ENCODE data around the gene NKX6-2.
"Not testable (repeated sequence)": the region's sequence is repeated elsewhere in the genome, so short reads cannot be mapped to it uniquely, and the experiment has no call there.

The NKX6-2 gene

DNA sequence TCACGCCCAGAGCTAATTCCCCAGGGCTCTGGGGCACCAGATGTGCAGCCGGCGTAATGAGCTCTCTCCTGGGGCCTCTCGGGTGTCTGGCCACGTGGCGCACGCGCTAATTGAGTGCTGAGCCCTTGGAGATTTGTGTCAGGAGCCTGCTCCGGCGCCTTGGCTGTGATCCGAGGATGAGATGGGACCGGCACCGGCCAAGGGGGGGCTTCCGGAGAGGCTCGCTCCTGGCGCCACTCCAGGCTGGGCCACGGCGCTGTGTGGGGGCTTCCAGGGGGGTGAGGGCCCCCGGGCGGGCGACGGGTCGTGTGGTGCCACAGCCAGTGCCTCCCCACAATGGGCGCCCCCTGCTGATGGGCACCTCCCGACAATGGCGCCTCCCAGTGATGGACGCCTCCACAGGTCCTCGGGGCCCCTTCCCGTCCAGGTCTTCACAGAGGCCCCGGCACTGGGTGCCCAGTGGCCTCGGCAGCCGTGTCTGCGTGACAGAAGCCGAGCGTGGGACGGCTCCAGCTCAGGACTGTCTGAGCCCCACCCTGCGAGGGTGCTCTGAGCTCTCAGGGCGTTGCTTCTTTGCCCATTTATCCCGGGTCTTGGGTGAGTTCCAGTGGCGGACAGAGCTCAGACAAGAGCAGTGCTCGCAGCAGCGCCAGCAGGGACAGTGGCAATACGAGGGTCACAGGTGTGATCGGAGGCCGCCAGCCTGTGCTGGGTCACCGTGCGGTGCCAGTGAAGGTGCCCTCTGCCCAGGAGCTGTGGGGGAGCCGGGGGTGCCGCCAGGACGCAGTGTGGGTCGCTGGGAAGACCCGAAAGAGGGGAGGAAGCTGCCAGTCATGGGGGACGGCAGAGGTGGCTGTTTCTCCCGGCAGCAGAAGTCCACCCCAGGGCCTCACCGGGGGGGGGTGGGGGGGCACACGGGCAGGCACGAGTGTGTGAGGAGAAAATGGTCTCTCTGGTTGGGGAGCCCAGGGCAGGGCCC lies 8.2 kb upstream of the NKX6-2 start:
- Histone ChIP-seq H3K36me3 (ENCODE audit: control insufficient read depth, insufficient read depth, low read length) (no peaks in the 10 kb centered on the region), H3K4me1 (ENCODE audit: control insufficient read depth, insufficient read depth, low read length) (no peaks in the 10 kb centered on the region), H3K9me3 (ENCODE audit: control insufficient read depth, insufficient read depth, low read depth, low read length) (no peaks in the 10 kb centered on the region), H3K9ac (ENCODE audit: low read length) (no peak overlapping the region), H3K27me3 (ENCODE audit: control insufficient read depth, insufficient read depth, low read length) (peaks cover 46% of the 10 kb centered on the region), H3K4me3 (ENCODE audit: low read depth, low read length) (no peak overlapping the region), H3K27ac (ENCODE audit: low read depth, low read length) (no peak overlapping the region)

DNA sequence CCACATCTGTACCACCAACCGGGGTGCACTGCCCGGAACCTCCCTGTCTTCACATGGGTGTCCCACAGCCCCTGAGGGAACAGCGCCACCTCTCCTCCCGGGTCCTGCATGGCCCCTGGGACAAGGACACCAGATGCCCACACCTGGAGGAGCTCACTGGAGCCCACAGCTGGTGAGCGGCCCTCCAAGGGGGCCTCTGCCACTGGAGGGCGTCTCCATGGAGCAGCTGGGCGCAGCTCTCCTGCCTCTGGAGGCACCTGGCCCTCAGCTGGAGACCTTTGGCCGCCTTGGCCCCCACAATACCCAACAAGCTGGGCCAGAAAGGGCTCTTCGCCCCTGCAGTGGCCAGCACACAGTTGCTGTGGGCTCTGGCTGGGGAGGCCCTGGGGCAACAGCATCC lies 7.3 kb upstream of the NKX6-2 start:
- Histone ChIP-seq H3K36me3 (ENCODE audit: control insufficient read depth, insufficient read depth, low read length) (no peaks in the 10 kb centered on the region), H3K4me1 (ENCODE audit: control insufficient read depth, insufficient read depth, low read length) (no peaks in the 10 kb centered on the region), H3K4me3 (ENCODE audit: low read depth, low read length) (no peak overlapping the region), H3K27me3 (ENCODE audit: control insufficient read depth, insufficient read depth, low read length) (peaks cover 55% of the 10 kb centered on the region), H3K9ac (ENCODE audit: low read length) (no peak overlapping the region), H3K9me3 (ENCODE audit: control insufficient read depth, insufficient read depth, low read depth, low read length) (no peaks in the 10 kb centered on the region), H3K27ac (ENCODE audit: low read depth, low read length) (no peak overlapping the region)

DNA sequence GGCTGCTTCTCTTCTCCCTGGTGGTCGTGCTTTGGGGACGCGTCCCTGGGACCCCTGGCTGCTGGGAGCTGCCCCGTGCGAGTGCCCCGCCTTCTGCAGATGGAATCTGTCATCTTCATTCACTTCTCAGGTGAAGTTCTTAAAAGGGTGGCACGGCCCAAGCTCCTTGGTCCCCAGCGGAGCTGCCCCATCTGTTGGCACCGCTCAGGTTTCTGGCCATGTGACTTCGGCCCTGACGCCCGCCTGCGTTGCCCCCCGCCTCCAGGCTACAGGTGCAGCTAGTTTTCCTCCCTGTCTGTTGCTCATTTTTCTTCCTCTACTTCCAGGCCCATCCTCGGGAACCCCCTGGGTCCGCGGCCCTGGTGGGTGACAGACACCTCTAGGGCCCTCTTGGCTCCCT lies 6.8 kb upstream of the NKX6-2 start:
- Histone ChIP-seq H3K9me3 (ENCODE audit: control insufficient read depth, insufficient read depth, low read depth, low read length) (no peaks in the 10 kb centered on the region), H3K27me3 (ENCODE audit: control insufficient read depth, insufficient read depth, low read length) (peaks cover 60% of the 10 kb centered on the region), H3K9ac (ENCODE audit: low read length) (no peak overlapping the region), H3K27ac (ENCODE audit: low read depth, low read length) (no peak overlapping the region), H3K4me1 (ENCODE audit: control insufficient read depth, insufficient read depth, low read length) (no peaks in the 10 kb centered on the region), H3K36me3 (ENCODE audit: control insufficient read depth, insufficient read depth, low read length) (no peaks in the 10 kb centered on the region), H3K4me3 (ENCODE audit: low read depth, low read length) (no peak overlapping the region)

DNA sequence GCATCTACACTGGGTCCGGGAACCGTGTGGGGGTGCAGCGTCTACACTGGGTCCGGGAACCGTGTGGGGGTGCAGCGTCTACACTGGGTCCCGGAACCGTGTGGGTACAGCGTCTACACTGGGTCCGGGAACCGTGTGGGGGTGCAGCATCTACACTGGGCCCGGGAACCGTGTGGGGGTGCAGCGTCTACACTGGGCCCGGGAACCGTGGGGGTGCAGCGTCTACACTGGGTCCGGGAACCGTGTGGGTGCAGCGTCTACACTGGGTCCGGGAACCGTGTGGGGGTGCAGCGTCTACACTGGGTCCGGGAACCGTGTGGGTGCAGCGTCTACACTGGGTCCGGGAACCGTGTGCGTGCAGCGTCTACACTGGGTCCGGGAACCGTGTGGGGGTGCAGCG lies 6.2 kb upstream of the NKX6-2 start:
- H3K9me3 ChIP-seq (ENCODE audit: control insufficient read depth, insufficient read depth, low read depth, low read length); H3K36me3 ChIP-seq (ENCODE audit: control insufficient read depth, insufficient read depth, low read length); H3K4me3 ChIP-seq (ENCODE audit: low read depth, low read length); H3K27ac ChIP-seq (ENCODE audit: low read depth, low read length); H3K9ac ChIP-seq (ENCODE audit: low read length); H3K4me1 ChIP-seq (ENCODE audit: control insufficient read depth, insufficient read depth, low read length): not testable (repeated sequence)
- peaks cover 66% of the 10 kb centered on the region for H3K27me3 ChIP-seq (ENCODE audit: control insufficient read depth, insufficient read depth, low read length)

DNA sequence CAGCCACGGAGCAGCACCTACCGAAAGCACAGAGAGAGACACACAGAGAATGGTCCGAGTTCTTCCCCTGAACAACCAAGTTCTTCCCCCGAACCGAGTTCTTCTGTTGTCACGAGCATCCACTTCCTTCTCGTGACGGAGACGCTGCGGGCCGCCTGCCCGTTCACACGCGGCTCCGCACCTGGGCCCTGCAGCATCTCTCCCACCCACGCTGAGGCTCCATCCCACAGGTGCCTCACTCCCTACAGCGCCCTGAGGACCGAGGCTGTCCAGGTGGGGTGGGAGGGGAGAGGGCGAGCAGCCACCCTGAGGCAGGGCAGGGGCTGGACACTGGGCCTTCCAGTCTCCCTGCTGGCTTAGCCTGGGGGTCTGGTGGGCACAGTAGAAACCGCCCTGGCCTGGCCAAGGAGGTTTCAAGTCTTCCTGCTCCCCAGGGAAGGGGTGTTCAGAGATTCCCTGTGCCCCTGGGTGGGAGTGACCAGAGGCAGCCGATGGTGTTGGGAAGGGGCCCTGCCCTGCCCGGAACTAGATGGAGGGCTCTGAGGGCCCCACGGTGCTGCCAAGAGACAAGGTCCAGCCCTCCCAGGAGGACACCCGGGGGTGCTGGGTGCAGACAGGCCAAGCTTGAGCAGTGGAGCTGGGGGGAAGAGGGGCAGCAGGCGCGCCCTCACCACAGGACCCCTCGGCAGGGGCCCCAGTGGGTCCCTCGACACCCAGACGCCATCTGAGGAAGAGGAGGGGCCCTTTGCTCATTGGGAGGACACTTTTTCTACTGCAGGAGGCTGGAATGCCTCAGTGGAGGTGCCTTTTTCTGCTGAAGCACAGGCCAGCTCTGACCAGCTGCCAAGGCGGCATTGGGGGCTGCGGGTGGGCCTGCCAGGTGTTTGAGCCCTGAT lies 5.2 kb upstream of the NKX6-2 start:
- H3K4me3 ChIP-seq (ENCODE audit: low read depth, low read length) = no peak overlapping the region
- no peak overlapping the region for H3K27ac ChIP-seq (ENCODE audit: low read depth, low read length)
- H3K4me1 ChIP-seq (ENCODE audit: control insufficient read depth, insufficient read depth, low read length) = no peaks in the 10 kb centered on the region
- no peak overlapping the region for H3K9ac ChIP-seq (ENCODE audit: low read length)
- no peaks in the 10 kb centered on the region for H3K36me3 ChIP-seq (ENCODE audit: control insufficient read depth, insufficient read depth, low read length)
- H3K9me3 ChIP-seq (ENCODE audit: control insufficient read depth, insufficient read depth, low read depth, low read length) = no peaks in the 10 kb centered on the region
- peaks cover 69% of the 10 kb centered on the region for H3K27me3 ChIP-seq (ENCODE audit: control insufficient read depth, insufficient read depth, low read length)

DNA sequence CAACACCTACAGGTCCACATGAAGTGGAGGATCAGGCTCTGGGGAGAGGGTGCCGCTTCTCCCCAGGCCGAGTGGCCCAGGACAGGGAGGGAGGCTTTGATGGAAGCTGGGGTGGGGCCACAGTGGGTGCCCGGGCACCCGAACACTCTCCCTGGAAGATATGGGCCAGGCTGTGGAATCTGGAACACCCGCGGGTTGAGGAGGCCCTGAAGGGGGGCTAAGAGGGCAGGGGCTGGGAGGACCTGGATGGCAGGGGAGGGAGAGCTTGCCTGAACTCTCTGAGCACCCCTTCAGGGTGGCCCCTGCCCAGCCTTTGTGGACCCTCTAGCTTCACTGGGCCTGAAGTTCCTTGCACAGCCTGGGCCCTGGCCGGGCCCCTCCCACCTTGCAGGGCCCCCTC lies 4.5 kb upstream of the NKX6-2 start:
- no peaks in the 10 kb centered on the region for H3K36me3 ChIP-seq (ENCODE audit: control insufficient read depth, insufficient read depth, low read length)
- H3K9ac ChIP-seq (ENCODE audit: low read length) = no peak overlapping the region
- H3K9me3 ChIP-seq (ENCODE audit: control insufficient read depth, insufficient read depth, low read depth, low read length) = no peaks in the 10 kb centered on the region
- H3K4me1 ChIP-seq (ENCODE audit: control insufficient read depth, insufficient read depth, low read length) = no peaks in the 10 kb centered on the region
- H3K27me3 ChIP-seq (ENCODE audit: control insufficient read depth, insufficient read depth, low read length) = peaks cover 73% of the 10 kb centered on the region
- no peak overlapping the region for H3K27ac ChIP-seq (ENCODE audit: low read depth, low read length)
- H3K4me3 ChIP-seq (ENCODE audit: low read depth, low read length) = no peak overlapping the region

DNA sequence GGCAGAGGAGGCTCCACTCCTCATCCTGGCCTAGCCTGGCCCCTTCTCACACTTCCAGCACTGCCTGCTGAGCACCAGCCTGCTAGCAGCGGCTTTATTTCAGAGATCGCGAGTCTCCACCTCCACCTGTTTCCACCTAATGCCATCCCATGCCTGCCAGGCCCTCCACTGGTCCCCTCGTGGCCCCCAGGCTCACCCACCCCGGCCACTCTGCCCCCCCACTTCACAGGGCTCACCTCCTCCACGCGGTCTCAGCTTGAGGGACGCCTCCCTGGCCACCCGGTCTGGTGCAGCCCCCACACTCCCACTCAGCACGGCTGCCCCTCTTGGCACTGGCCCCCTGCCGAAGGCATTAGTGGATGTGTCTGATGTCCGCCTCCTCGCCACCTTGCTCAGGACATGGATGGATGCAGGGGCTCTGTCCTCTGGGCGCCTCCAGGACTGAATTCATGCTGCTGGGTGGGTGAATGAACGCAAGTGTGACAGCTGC lies 3.8 kb upstream of the NKX6-2 start:
- no peaks in the 10 kb centered on the region for H3K9me3 ChIP-seq (ENCODE audit: control insufficient read depth, insufficient read depth, low read depth, low read length)
- H3K36me3 ChIP-seq (ENCODE audit: control insufficient read depth, insufficient read depth, low read length) = no peaks in the 10 kb centered on the region
- H3K4me3 ChIP-seq (ENCODE audit: low read depth, low read length) = no peak overlapping the region
- H3K27ac ChIP-seq (ENCODE audit: low read depth, low read length) = no peak overlapping the region
- H3K4me1 ChIP-seq (ENCODE audit: control insufficient read depth, insufficient read depth, low read length) = no peaks in the 10 kb centered on the region
- peaks cover 81% of the 10 kb centered on the region for H3K27me3 ChIP-seq (ENCODE audit: control insufficient read depth, insufficient read depth, low read length)
- H3K9ac ChIP-seq (ENCODE audit: low read length) = no peak overlapping the region

DNA sequence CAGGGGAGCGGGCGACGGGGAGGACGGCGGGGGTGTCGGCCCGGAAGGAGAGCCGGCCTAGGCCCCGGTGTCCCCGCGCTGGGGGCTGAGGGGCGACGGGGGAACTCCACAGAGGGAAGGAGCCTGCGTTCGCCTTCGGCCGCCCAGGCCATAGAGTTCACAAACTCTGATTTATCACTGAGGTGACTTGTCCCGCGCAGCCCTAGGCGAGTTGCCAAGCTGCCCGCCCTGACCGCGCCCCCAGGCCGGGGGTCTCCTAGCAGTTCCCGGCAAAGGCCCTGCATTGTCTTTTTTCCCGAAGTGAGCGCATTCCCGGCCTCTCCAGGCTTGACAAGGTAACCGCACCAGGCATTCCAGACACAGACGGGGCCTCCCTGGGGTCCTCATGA lies 2.9 kb upstream of the NKX6-2 start:
- peak overlapping the region; percentile 61 for H3K4me3 ChIP-seq (ENCODE audit: low read depth, low read length)
- peaks cover 3% of the 10 kb centered on the region; the same call in 1 of the 2 replicates for H3K4me1 ChIP-seq (ENCODE audit: control insufficient read depth, insufficient read depth, low read length)
- H3K27me3 ChIP-seq (ENCODE audit: control insufficient read depth, insufficient read depth, low read length) = peaks cover 90% of the 10 kb centered on the region
- no peak overlapping the region for H3K9ac ChIP-seq (ENCODE audit: low read length)
- no peaks in the 10 kb centered on the region for H3K9me3 ChIP-seq (ENCODE audit: control insufficient read depth, insufficient read depth, low read depth, low read length)
- no peak overlapping the region for H3K27ac ChIP-seq (ENCODE audit: low read depth, low read length)
- no peaks in the 10 kb centered on the region for H3K36me3 ChIP-seq (ENCODE audit: control insufficient read depth, insufficient read depth, low read length)

DNA sequence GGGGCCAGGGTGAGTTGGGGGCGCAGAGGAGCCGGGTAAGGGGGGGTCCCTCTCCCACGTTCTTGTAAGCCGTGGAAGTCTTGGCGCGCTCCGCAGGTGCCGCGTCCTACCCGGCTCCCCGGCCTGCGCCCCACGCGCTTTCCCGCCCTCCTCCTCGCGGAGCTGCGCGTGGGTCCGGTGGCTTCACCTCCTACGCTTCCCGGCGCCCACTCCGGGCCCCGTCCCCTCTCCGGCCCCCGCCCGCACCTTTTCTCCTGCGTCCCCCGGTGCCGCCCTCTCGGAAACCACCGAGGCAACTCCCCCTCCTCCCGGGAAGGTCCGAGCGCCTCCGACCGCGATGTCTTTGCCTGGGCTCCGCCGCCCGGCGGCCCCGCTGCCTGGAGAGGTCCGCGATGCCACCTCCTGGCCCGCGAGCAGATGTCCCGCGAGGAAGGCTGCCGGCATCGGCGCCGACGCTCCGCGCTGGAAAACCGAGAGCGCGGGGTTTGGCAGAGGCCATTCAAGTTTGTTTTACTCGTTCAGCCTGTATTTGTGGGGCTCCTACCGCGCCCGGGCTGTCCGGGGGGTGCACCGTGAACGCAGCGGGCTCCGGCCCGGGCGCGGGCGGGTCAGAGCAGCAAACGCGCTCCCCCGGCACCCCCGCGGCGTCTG lies 2.4 kb upstream of the NKX6-2 start:
- no peak overlapping the region for H3K9ac ChIP-seq (ENCODE audit: low read length)
- H3K4me3 ChIP-seq (ENCODE audit: low read depth, low read length) = peak overlapping the region; percentile 61

DNA sequence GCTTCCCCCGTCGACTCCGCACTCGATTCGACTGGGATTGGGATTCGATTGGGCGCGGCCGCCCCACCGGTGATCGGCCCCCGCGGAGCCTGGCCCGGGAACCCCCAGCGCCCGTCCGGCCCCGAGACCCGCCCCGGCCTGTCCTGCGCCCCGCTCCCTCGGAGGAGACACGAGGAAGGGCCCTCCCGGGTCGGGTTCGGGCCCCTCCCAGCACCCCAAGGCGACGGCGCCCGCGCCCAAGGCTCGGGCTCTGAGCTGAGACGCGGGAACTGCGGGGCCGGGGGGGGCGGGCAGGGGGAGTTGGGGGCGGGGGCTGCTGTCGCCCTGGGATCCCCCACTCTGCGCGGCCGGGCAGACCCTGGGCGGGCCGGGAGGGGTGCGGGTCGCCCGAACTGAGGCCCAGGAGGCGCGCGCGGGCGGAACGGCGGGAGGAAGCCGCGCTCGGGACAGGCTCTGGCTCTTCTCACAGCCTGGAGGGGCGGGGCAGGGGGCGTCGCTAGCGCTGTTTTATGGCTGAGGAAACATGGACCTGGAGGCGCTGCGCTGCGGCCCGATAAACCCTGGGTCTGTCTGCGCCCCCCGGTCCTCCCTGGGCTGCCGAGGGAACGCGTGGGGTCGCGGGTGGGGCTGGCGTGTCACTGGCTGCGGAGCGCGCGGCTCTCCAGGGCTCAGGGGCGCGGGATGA lies 1.7 kb upstream of the NKX6-2 start:
- H3K4me3 ChIP-seq (ENCODE audit: low read depth, low read length) = peak overlapping the region; percentile 61
- H3K27ac ChIP-seq (ENCODE audit: low read depth, low read length) = no peak overlapping the region
- peaks cover 91% of the 10 kb centered on the region for H3K27me3 ChIP-seq (ENCODE audit: control insufficient read depth, insufficient read depth, low read length)
- no peak overlapping the region for H3K9ac ChIP-seq (ENCODE audit: low read length)
- H3K9me3 ChIP-seq (ENCODE audit: control insufficient read depth, insufficient read depth, low read depth, low read length) = no peaks in the 10 kb centered on the region
- H3K36me3 ChIP-seq (ENCODE audit: control insufficient read depth, insufficient read depth, low read length) = no peaks in the 10 kb centered on the region
- peaks cover 12% of the 10 kb centered on the region for H3K4me1 ChIP-seq (ENCODE audit: control insufficient read depth, insufficient read depth, low read length)

More for the DNA sequence above, 2.4 kb upstream of the NKX6-2 start:
- no peaks in the 10 kb centered on the region for H3K36me3 ChIP-seq (ENCODE audit: control insufficient read depth, insufficient read depth, low read length)
- peaks cover 8% of the 10 kb centered on the region for H3K4me1 ChIP-seq (ENCODE audit: control insufficient read depth, insufficient read depth, low read length)
- H3K27me3 ChIP-seq (ENCODE audit: control insufficient read depth, insufficient read depth, low read length) = peaks cover 91% of the 10 kb centered on the region
- no peak overlapping the region for H3K27ac ChIP-seq (ENCODE audit: low read depth, low read length)
- H3K9me3 ChIP-seq (ENCODE audit: control insufficient read depth, insufficient read depth, low read depth, low read length) = no peaks in the 10 kb centered on the region
